ENCODE results near the gene ST3GAL4. TPM values are rescaled to one million over a fixed set of nuclear protein-coding genes. Genes with fewer than 3 reads are reported as not detected.

The ST3GAL4 gene
- total and polyA plus RNA-seq, 3 donors from 2014 or later: 102 to 221 (median 212) TPM

GRCh38 chr11:126432065-126432461 is 76.6 kb downstream of the ST3GAL4 start:
- Histone ChIP-seq H3K9me3 (no peaks in the 10 kb centered on the region), H3K4me3 (no peak overlapping the region), H3K27ac (peak overlapping the region in 1 of 2 donors; percentile 77), H3K27me3 (no peaks in the 10 kb centered on the region), H3K36me3 (ENCODE audit: low read depth, missing control alignments) (no peaks in the 10 kb centered on the region), H3K4me1 (peaks cover 21% of the 10 kb centered on the region)
- DNase-seq: no peak
- 45% methylated on average over 3 of the region's 3 CpGs; no CpG with 5 or more reads in 1 of the 2 donors for WGBS, 2 donors
- intact Hi-C loops (cut with DNase I; ENCODE audit: low total_unique reads): loop anchor here (10.0 kb wide), 1 partner anchor 117 kb away; no protein-coding TSS in a partner anchor
- no peak for TF ChIP-seq POLR2A (IDR thresholded peaks at IDR 0.05)
- TF ChIP-seq CTCF (IDR thresholded peaks at IDR 0.05): no peak

- intact Hi-C loops (cut with DNase I; ENCODE audit: low total_unique reads): loop anchor here (10.0 kb wide), 1 partner anchor 118 kb away; no protein-coding TSS in a partner anchor
- H3K36me3 ChIP-seq (ENCODE audit: low read depth, missing control alignments): no peaks in the 10 kb centered on the region
- TF ChIP-seq CTCF (IDR thresholded peaks at IDR 0.05) (no peak), POLR2A (IDR thresholded peaks at IDR 0.05) (no peak)
- peak overlapping the region in 1 of 2 donors; percentile 77 for H3K27ac ChIP-seq
- DNase-seq: peak; percentile 43
- H3K4me3 ChIP-seq: no peak overlapping the region
- no peaks in the 10 kb centered on the region for H3K9me3 ChIP-seq
- H3K4me1 ChIP-seq: peaks cover 17% of the 10 kb centered on the region
- WGBS, 2 donors: 57 to 71% methylated on average over 6 of the region's 6 CpGs
- H3K27me3 ChIP-seq: no peaks in the 10 kb centered on the region
These were observed 77.0 kb downstream of the ST3GAL4 start for GRCh38 chr11:126432525-126432924.

- intact Hi-C loops (cut with DNase I; ENCODE audit: low total_unique reads): loop anchor here (10.0 kb wide), 1 partner anchor 119 kb away; no protein-coding TSS in a partner anchor
These were observed 77.9 kb downstream of the ST3GAL4 start for GRCh38 chr11:126433244-126433846.

GRCh38 chr11:126433989-126434949 is 78.8 kb downstream of the ST3GAL4 start:
- Histone ChIP-seq H3K9me3 (no peaks in the 10 kb centered on the region), H3K4me3 (no peak overlapping the region), H3K27me3 (no peaks in the 10 kb centered on the region), H3K4me1 (peaks cover 17% of the 10 kb centered on the region), H3K36me3 (ENCODE audit: low read depth, missing control alignments) (no peaks in the 10 kb centered on the region), H3K27ac (no peak overlapping the region)
- no peak for DNase-seq
- TF ChIP-seq CTCF (IDR thresholded peaks at IDR 0.05) (no peak), POLR2A (IDR thresholded peaks at IDR 0.05) (no peak)
- intact Hi-C loops (cut with DNase I; ENCODE audit: low total_unique reads): loop anchor here (10.0 kb wide), 1 partner anchor 119 kb away; no protein-coding TSS in a partner anchor
- WGBS, 2 donors: 83 to 90% methylated on average over 13 to 16 of the region's 16 CpGs

More at GRCh38 chr11:126433244-126433846, 77.9 kb downstream of the ST3GAL4 start:
- H3K27ac ChIP-seq: peak overlapping the region in 1 of 2 donors; percentile 77
- no peaks in the 10 kb centered on the region for H3K9me3 ChIP-seq
- H3K27me3 ChIP-seq: no peaks in the 10 kb centered on the region
- no peak overlapping the region for H3K4me3 ChIP-seq
- TF ChIP-seq CTCF (IDR thresholded peaks at IDR 0.05): no peak
- TF ChIP-seq POLR2A (IDR thresholded peaks at IDR 0.05): no peak
- peaks cover 17% of the 10 kb centered on the region for H3K4me1 ChIP-seq
- no peak for DNase-seq
- WGBS, 2 donors: 83 to 90% methylated on average over 10 to 11 of the region's 11 CpGs
- no peaks in the 10 kb centered on the region for H3K36me3 ChIP-seq (ENCODE audit: low read depth, missing control alignments)

Measured in testis (tissue), 3 donors.